GM15510 (cell line): ENCODE results near the gene PALMD.

Experiments used
- POLR2A ChIP-seq: IDR thresholded peaks from 3 replicates; pipeline ENCODE4 v1.6.1; 2011; ENCODE audit warnings: borderline replicate concordance; ENCODE audit not compliant: insufficient read length; ENCODE audit errors: extremely low read depth

PALMD gene

DNA sequence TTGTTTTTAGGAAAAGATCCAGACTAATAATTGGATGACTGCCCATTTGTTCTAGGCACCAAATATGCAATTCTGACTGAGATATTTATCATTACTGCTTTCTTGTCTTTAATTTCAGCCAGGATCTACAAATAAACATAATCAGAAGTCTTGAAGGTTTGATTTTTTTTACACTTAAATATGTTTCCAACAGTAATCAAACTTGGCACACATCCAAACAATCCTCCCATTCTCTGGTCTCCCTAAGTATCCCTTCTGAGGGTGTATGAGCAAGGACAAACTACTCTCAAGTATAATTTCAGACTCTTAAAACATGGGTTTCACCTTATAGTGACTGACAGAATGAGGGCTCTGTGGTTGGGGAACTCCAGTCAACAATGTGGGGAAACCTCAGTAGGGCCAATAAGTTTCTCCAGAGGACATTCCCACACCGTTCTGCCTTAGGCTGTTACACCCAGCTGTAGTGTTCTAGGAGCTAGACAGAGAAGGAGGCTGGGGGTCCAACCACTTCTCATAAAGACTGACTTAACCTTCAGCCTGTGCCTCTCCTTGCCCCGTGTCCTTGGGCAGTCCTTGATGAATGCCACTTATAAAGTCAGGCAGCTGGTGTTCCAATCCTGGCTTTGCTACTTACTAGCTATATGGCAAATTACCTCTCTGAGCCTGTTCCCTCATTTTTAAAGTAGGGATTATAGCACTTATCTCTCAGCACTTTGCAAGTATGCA lies 1.5 kb upstream of the PALMD start:
- TF ChIP-seq POLR2A, result no peak

DNA sequence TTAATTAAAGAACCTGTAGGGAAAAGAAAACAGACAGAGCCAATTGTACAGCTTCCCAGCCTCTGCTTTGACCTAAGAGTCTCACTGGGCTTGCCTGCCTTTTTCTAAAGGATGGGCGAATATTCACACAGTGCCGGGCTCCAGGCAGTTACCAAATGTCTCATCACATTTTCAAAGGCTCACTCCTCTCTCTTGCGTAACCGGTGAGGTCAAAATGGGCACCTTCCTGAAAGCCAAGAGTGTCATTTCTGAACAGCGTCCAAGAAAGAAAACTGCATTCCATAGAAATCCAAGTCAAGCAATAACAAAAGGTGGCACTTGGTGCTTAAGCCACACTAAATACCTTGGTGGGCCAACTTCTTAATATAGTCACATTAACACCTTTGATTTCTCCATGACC lies 710 bp upstream of the PALMD start:
- TF ChIP-seq POLR2A, result no peak

DNA sequence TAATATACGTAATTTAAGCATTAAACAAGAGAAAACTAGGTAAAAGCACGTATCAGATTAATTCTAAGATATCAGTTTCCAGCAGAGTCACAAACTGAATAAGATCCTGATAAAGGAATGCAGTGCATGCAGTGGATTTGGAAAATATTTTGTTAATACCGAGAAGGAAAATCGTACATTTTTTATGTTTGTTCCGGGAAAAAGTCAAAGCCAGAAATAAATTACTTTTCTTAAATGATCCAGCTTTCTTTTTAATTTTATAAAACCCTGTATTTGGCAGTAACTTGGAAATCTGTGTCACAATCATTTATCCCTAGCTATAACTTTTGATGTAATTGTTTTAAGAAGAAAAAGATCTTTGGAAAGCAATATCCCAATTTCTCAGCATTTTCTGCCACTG lies 955 bp downstream of the PALMD start:
- no peak for TF ChIP-seq POLR2A

DNA sequence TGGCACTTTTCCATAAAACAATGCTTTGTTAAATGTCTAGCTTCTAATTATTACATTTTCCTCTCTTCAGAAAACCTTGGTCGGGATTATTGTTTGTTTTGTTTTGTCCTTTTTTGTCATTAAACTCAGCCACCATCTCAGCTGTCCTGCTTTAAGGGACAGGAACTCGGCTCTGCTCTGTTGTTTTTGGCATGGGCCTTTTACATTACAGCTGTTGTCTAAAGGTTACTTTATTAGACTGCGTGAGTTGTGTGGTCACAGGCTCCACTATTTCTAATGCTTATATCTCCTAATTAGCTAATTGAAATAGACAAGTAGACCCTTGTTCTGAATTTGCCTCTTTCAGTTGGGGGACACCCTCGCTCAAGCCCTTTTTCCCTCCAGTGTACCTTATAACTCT lies 1.6 kb downstream of the PALMD start:
- no peak for TF ChIP-seq POLR2A

DNA sequence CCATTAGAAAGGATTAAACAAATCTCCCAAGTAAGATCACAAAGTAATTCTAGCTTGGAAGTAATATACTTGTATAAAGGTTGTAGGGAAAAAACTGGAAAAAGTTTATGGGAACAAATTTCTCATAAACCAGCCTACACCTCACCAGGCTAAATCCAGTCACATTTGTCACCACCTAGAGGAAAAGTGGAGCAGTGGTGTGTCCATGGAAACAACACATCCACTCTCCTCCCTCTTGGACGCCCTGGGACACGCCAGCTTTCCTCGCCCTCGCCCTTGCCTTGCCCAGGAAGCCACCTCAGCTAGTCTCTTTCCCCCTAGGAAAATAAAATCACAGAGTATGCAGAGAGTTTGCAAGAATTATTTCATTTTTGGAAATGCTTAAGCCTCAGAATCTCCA lies 2.2 kb downstream of the PALMD start:
- no peak for TF ChIP-seq POLR2A

DNA sequence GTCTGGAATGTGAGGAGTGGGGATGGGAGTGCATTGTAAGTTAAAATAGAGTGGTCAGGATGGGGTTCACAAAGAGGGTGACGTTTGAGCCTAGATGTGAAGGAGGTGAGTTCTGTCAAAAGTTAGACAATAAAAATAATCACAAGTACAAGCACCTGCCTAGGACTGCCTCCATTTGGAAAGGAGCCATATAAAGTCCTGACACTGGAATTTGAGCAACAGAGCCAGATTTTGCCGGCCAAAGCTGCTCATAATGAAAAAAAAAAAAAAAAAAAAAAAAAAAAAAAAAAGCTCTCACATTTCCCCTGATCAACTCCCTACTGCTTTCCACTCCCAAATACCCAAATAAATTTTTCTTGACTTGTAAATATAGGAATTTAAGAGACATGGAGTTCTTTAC lies 4.1 kb downstream of the PALMD start:
- no peak for TF ChIP-seq POLR2A

DNA sequence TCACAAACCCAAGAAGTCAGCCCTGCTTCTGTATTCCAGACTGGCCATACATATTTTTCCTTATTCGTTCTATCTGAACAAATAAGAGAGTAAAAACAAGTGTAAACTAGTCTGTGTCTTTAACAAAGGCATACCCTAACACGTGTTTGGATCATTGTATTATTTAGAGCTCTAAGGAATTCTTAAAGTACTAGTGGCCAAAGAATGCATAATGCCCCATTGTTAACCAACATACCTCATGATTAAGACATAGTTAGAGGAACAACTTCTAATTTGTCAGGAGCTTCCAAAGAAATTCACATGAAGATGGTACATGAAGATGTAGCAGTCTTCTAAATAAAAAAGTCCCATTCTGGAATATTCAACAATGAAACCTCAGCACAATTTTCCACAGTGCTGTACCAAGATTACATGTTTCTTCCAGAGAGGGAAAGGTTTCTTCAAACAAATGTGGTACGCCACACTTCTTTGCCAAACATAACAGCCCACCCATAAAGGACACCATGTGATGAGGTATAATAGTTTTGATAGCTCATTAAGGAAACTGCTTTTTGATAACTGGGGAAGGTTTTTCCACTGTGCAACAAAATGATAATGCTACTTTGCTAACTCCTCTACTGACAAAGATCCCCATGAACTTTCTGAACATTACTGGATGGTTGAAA lies 5.0 kb downstream of the PALMD start:
- TF ChIP-seq POLR2A, result no peak

DNA sequence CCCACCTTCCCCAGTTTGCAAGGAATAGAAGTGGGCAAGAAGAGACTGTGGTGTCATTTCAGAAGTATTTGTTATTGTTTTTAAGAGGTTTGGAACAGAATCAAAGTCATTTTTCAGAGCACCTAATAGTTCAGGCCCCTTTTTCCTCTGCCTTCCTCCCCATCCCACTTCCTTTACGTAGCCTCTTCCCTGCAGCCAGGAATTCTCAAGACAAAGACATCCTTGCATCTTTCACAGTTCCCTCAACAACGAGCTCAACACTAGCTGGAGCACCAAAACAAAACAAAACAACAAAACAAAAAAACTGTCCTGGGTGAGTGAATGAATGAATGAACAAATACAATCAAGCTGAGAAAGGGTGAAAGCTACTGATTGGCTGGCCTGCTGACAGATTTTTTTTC lies 7.0 kb downstream of the PALMD start:
- no peak for TF ChIP-seq POLR2A

DNA sequence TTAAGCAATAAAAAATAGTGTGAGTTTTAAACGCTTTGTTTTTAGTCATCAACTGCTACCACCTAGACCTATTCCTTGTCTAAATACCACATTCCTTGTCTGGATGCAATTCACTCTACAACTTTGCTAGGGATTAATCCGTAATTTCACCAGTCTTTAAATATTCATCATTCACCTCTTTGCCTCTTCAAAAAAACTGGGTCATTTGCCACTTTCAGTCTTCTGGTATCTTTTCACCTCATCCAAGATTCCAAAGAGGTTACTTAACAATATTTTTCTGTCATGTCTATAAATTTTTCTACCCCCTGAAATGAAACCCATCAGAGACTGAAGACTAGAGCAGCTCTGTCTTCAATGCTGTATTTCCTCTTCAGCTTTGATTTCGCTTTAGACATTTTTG lies 9.5 kb downstream of the PALMD start:
- no peak for TF ChIP-seq POLR2A

DNA sequence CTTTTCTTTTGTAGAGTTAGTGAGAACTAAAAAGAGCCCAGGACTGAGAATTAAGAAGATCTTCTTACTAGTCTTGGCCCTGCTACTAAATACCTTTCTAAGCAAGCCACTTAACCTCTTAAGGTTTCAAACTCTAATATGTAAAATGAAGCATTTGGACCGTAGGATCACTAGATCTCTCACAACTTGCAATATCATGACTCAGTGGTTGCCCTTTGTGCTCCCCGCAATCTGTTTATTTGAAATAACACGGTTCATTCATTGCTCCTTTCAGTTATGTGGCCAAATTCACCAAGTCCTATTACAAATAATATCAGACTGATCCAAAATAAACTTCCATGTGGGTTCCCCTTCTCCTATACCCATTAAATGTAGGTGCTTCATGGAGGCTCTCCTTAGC lies 10.8 kb downstream of the PALMD start:
- no peak for TF ChIP-seq POLR2A

DNA sequence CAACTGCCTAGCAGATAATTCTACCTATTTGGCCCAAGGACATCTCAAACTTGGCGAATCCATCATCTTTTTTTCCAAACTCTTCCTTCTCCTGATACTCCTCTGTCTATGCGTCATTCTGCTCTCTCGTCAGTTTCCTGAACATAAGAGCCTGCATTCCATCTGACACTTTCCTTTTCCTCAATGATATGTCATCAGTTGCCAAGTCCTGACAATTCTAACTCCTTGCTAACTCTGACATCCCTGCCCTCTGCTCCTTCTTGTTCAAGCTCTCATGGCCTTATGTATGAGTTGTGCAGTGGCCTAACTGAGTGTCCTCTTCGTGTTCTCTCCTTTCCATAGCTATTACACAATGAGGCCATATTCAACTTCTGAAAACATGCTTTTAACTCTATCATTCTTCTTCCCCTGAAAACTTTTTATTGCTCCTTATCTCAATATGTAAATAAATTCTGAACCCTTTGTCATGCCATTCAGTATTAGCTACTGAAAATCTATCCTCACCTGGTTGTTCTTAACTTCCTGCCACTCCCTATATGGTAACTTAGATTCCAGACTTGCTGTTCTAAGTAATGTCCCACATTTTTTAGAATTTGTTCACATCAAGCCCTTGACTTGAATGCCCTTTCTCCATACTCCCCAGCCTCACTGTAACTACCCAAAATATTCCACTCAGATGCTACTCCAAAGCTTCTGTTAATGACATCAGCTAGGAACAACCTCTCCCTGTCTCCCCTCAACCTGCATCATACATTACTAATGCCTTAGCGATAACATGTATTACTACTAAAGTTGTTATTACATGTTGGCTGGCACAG lies 11.5 kb downstream of the PALMD start:
- no peak for TF ChIP-seq POLR2A

DNA sequence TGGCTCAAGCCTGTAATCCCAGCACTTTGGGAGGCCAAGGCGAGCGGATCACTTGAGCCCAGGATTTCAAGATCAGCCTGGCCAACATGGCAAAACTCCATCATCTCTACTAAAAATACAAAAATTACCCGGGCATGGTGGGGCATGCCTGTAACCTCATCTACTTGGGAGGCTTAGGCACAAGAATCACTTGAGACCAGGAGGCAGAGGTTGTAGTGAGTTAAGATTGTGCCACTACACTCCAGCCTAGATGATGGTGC lies 12.0 kb downstream of the PALMD start:
- no peak for TF ChIP-seq POLR2A

DNA sequence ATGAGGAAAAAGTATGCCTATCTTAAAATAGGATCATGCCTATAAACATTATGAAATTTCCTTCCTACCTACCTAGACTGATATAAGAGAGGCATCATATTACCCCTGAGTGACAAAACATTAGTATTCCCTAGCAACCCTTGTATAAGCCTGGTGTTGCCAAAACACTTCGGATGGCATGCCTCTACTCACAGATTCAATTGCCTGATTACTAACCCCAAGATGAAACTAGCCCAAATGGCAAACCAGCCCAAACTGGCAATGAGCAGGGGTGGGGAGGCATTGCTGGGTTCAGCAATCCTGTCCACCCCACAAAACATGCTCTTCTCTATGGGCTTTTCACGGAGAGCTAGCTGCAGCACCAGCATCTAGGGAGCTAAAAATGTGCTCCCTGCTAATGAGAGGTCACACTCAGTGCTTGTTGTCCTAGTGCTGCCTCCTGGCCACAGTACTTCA lies 13.9 kb downstream of the PALMD start:
- no peak for TF ChIP-seq POLR2A

DNA sequence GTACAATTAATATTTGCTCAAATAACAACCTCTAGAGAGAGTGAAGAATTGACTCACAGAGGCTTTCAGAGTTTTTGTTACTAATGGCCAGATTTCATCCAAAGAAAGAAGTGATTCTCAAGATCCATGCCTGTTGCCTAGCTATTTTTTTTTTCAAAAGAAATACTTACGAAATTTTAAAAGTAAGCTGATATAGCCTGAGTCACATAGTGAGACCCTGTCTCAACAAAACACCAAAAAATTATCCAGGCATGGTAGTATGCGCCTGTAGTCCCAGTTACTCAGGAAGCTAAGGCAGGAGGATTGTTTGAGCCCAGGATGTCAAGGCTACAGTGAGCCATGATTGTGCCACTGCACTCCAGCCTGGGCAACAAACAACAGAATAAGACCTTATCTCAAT lies 14.6 kb downstream of the PALMD start:
- TF ChIP-seq POLR2A, result no peak

DNA sequence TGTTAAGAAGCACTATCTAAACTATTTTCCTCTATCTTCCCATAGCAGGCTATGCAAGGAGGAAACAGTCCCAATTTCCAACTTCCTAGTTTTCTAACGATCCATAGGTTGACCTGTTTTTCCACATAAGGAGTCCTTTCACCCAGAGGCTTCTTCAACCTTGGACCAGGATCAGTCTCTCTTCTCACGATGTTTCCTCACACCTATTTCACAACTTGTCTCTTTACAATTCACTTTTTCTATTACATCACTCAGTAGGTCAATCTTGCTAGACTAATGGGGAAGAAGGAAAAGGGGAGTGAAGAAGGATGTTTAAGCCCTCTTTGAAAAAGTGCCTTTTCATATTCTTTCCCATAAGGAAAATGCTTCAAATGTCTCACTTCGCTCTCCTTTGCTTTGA lies 15.9 kb downstream of the PALMD start:
- no peak for TF ChIP-seq POLR2A
